K562 (cell line): ENCODE results near the gene UBE2O. TPM values are rescaled to one million over a fixed set of nuclear protein-coding genes. Genes with fewer than 3 reads are reported as not detected.

Source experiments
- BRD4 ChIP-seq: fragments of 200-600 bp; sonication (generic); IDR thresholded peaks from 2 replicates; pipeline ENCODE4 v1.6.1; 2017; ENCODE audit warnings: inconsistent platforms
- CTBP1 ChIP-seq: fragments of 450-650 bp; IDR thresholded peaks from 2 replicates; pipeline ENCODE4 v1.6.1; 2016; ENCODE audit warnings: borderline replicate concordance
- FOS ChIP-seq: IDR thresholded peaks from 3 replicates; pipeline ENCODE4 v1.6.1; 2011; ENCODE audit not compliant: insufficient read length; ENCODE audit errors: extremely low read depth
- L3MBTL2 ChIP-seq: fragments of 450-650 bp; IDR thresholded peaks from 2 replicates; pipeline ENCODE4 v1.6.1; 2016; ENCODE audit warnings: mild to moderate bottlenecking, moderate library complexity
- MTF1 ChIP-seq: fragments of 250-450 bp; sonication (Bioruptor Pico); IDR thresholded peaks from 2 replicates; pipeline ENCODE4 v1.9.0; 2021; ENCODE audit warnings: moderate library complexity, mild to moderate bottlenecking, inconsistent platforms, borderline replicate concordance
- POLR3A ChIP-seq: IDR thresholded peaks from 2 replicates; pipeline ENCODE4 v1.6.1; 2011; ENCODE audit warnings: borderline replicate concordance, mild to moderate bottlenecking, moderate library complexity; ENCODE audit not compliant: insufficient read length, insufficient read depth; ENCODE audit errors: extremely low read depth
- PRMT5 ChIP-seq: sonication (generic); formaldehyde crosslinking; IDR thresholded peaks from 2 replicates; pipeline ENCODE4 v1.5.0; 2020; ENCODE audit warnings: missing genetic modification reagents
- ZKSCAN1 ChIP-seq: fragments of 150-350 bp; IDR thresholded peaks from 2 replicates; pipeline ENCODE4 v1.6.1; 2016; ENCODE audit warnings: low read depth, low read length
- ZNF780A ChIP-seq: fragments of 250-450 bp; sonication (Bioruptor Pico); IDR thresholded peaks from 2 replicates; pipeline ENCODE4 v1.5.0; 2021; ENCODE audit warnings: mild to moderate bottlenecking
- polyA plus RNA-seq, 8 experiments: library from polyadenylated mRNA; depleted of rRNA in 4 of 8; stranded (reverse) in 5 of 8; unstranded in 3 of 8; fragments of >200 nt; fragmentation: Nextera tagmentation in 2 of 8; fragmentation: Illumina TruSeq in 1 of 8; extraction: Ambion mirVana in 2 of 8; extraction: Trizol in 1 of 8; gene quantifications; 2 replicates each; pipeline versions ENCODE4 v1.2.1 to v1.2.3, GENCODE V29; 2011 to 2014; ENCODE audit warnings: inconsistent platforms in 1 of 8, missing spikeins in 1 of 8
- total RNA-seq, 7 experiments: library from RNA; depleted of rRNA in 6 of 7; stranded (reverse); fragments of >200 nt in 6 of 7; fragmentation: Illumina TruSeq in 2 of 7; extraction: Trizol in 2 of 7; gene quantifications; 2 replicates each; pipeline versions ENCODE4 v1.2.1 to v1.2.3, GENCODE V29; 2011 to 2021; ENCODE audit warnings: low replicate concordance in 1 of 7
- TF ChIP-seq, protein P1 (sequence below): fragments of 250-450 bp; sonication (Bioruptor Pico); IDR thresholded peaks from 2 replicates; pipeline ENCODE4 v1.5.0; 2021; ENCODE audit warnings: mild to moderate bottlenecking, borderline replicate concordance
- TF ChIP-seq, protein P2 (sequence below): fragments of 250-450 bp; sonication (Bioruptor Pico); IDR thresholded peaks from 2 replicates; pipeline ENCODE4 v1.8.0; 2021; ENCODE audit warnings: borderline replicate concordance, mild to moderate bottlenecking, moderate library complexity; ENCODE audit not compliant: poor library complexity, severe bottlenecking

The UBE2O gene
- total and polyA plus RNA-seq, 9 of the 15 experiments (the other 6 are each of a cell fraction or from before 2014, with no cell fraction given) = 1.6 to 39.7 (median 13.3) TPM

GRCh38 chr17:76467809-76468633 is 15.1 kb upstream of the UBE2O start (continued):
- TF ChIP-seq, protein P1, sequence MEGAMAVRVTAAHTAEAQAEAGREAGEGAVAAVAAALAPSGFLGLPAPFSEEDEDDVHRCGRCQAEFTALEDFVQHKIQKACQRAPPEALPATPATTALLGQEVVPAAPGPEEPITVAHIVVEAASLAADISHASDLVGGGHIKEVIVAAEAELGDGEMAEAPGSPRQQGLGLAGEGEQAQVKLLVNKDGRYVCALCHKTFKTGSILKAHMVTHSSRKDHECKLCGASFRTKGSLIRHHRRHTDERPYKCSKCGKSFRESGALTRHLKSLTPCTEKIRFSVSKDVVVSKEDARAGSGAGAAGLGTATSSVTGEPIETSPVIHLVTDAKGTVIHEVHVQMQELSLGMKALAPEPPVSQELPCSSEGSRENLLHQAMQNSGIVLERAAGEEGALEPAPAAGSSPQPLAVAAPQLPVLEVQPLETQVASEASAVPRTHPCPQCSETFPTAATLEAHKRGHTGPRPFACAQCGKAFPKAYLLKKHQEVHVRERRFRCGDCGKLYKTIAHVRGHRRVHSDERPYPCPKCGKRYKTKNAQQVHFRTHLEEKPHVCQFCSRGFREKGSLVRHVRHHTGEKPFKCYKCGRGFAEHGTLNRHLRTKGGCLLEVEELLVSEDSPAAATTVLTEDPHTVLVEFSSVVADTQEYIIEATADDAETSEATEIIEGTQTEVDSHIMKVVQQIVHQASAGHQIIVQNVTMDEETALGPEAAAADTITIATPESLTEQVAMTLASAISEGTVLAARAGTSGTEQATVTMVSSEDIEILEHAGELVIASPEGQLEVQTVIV (CRISPR knock-in tag) = no peak
- no peak for TF ChIP-seq POLR3A
- no peak for TF ChIP-seq BRD4
- TF ChIP-seq ZKSCAN1 = no peak
- no peak for TF ChIP-seq MTF1 (CRISPR knock-in tag)
- TF ChIP-seq ZNF780A (CRISPR knock-in tag) = no peak
- TF ChIP-seq PRMT5 (CRISPR knock-in tag) = no peak
- TF ChIP-seq CTBP1 = no peak
- TF ChIP-seq, protein P2, sequence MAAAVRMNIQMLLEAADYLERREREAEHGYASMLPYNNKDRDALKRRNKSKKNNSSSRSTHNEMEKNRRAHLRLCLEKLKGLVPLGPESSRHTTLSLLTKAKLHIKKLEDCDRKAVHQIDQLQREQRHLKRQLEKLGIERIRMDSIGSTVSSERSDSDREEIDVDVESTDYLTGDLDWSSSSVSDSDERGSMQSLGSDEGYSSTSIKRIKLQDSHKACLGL = no peak
- no peak for TF ChIP-seq L3MBTL2
- no peak for TF ChIP-seq FOS
